Activated T-cell treated with anti-CD3 and anti-CD28 coated beads, Interleukin-2, amount 50 U/mL, for 4 hours (primary cell): Measurements from ENCODE around the gene UBR3. TPM values are rescaled to one million over a fixed set of nuclear protein-coding genes. Genes with fewer than 3 reads are reported as not detected.
"Not testable (repeated sequence)": the region's sequence is repeated elsewhere in the genome, so short reads cannot be mapped to it uniquely, and the experiment has no call there.

Experiments
- ATAC-seq, 2 donors: fragments of 200-7000 bp; cut with Tn5 transposase; one replicate each; pipeline ENCODE4 v1.10.0; 2021
- DNase-seq: peaks from one replicate; pipeline ENCODE4 v3.0.0-alpha.2; 2020
- H3K27me3 Mint-ChIP-seq: one replicate; pipeline ENCODE4 v1.8.0; 2021; ENCODE audit warnings: low read depth, mixed read lengths
- H3K36me3 Mint-ChIP-seq: one replicate; pipeline ENCODE4 v1.8.0; 2022; ENCODE audit warnings: mixed read lengths; ENCODE audit not compliant: insufficient read depth
- H3K4me1 Mint-ChIP-seq: one replicate; pipeline ENCODE4 v1.8.0; 2021; ENCODE audit warnings: low read depth, mixed read lengths
- H3K4me3 Mint-ChIP-seq: one replicate; pipeline ENCODE4 v1.8.0; 2021; ENCODE audit warnings: mild to moderate bottlenecking, moderate library complexity, mixed read lengths
- H3K9me3 Mint-ChIP-seq: one replicate; pipeline ENCODE4 v1.8.0; 2021; ENCODE audit warnings: mixed read lengths
- total RNA-seq, 3 donors: library from RNA; stranded (reverse); gene quantifications; one replicate each; pipeline ENCODE4 v1.2.1, GENCODE V29; 2021

Gene UBR3
- total RNA-seq, 3 donors from 2014 or later, result 18.2 to 21.1 (median 19.8) TPM

GRCh38 chr2:169871369-169871768 is 44.1 kb downstream of the UBR3 start:
- H3K4me1 Mint-ChIP-seq, result peaks cover 19% of the 10 kb centered on the region
- not testable (repeated sequence) for H3K36me3 Mint-ChIP-seq, H3K27me3 Mint-ChIP-seq, H3K9me3 Mint-ChIP-seq, ATAC-seq, H3K4me3 Mint-ChIP-seq, DNase-seq

- no peaks in the 10 kb centered on the region for H3K9me3 Mint-ChIP-seq
These were observed 44.7 kb downstream of the UBR3 start for GRCh38 chr2:169871994-169872393.

GRCh38 chr2:169877398-169877797 is 50.1 kb downstream of the UBR3 start:
- Mint-ChIP-seq H3K4me1 (peaks cover 2% of the 10 kb centered on the region), H3K4me3 (no peak overlapping the region), H3K9me3 (no peaks in the 10 kb centered on the region), H3K27me3 (no peaks in the 10 kb centered on the region), H3K36me3 (peaks cover 12% of the 10 kb centered on the region)
- ATAC-seq (no peak), DNase-seq (no peak)

More at GRCh38 chr2:169871994-169872393, 44.7 kb downstream of the UBR3 start:
- Mint-ChIP-seq H3K4me1 (peaks cover 17% of the 10 kb centered on the region), H3K36me3 (peaks cover 7% of the 10 kb centered on the region), H3K27me3 (no peaks in the 10 kb centered on the region), H3K4me3 (no peak overlapping the region)
- no peak for DNase-seq
- ATAC-seq, result no peak

GRCh38 chr2:169887120-169887519 is 59.9 kb downstream of the UBR3 start:
- no peak for ATAC-seq
- Mint-ChIP-seq H3K4me3 (no peak overlapping the region), H3K36me3 (peaks cover 8% of the 10 kb centered on the region), H3K4me1 (no peaks in the 10 kb centered on the region), H3K27me3 (no peaks in the 10 kb centered on the region), H3K9me3 (no peaks in the 10 kb centered on the region)
- DNase-seq, result no peak

- no peak overlapping the region for H3K4me3 Mint-ChIP-seq
- H3K36me3 Mint-ChIP-seq, result peaks cover 12% of the 10 kb centered on the region
- DNase-seq (no peak), ATAC-seq (no peak)
- H3K4me1 Mint-ChIP-seq, result no peaks in the 10 kb centered on the region
- no peaks in the 10 kb centered on the region for H3K27me3 Mint-ChIP-seq
- no peaks in the 10 kb centered on the region for H3K9me3 Mint-ChIP-seq
These were observed 64.5 kb downstream of the UBR3 start for GRCh38 chr2:169891593-169892298.

- no peaks in the 10 kb centered on the region for H3K9me3 Mint-ChIP-seq
- no peak for ATAC-seq
- H3K4me3 Mint-ChIP-seq, result no peak overlapping the region
- no peak for DNase-seq
- no peaks in the 10 kb centered on the region for H3K4me1 Mint-ChIP-seq
- H3K36me3 Mint-ChIP-seq, result peaks cover 14% of the 10 kb centered on the region
- H3K27me3 Mint-ChIP-seq, result no peaks in the 10 kb centered on the region
These were observed 65.7 kb downstream of the UBR3 start for GRCh38 chr2:169892951-169893350.

- Mint-ChIP-seq H3K27me3 (no peaks in the 10 kb centered on the region), H3K4me1 (peaks cover 4% of the 10 kb centered on the region), H3K4me3 (no peak overlapping the region), H3K36me3 (peaks cover 26% of the 10 kb centered on the region), H3K9me3 (no peaks in the 10 kb centered on the region)
- ATAC-seq (no peak), DNase-seq (no peak)
These were observed 68.2 kb downstream of the UBR3 start for GRCh38 chr2:169895294-169895985.

GRCh38 chr2:169897834-169898233 is 70.6 kb downstream of the UBR3 start:
- DNase-seq (no peak), ATAC-seq (no peak)
- peaks cover 4% of the 10 kb centered on the region for H3K4me1 Mint-ChIP-seq
- no peaks in the 10 kb centered on the region for H3K27me3 Mint-ChIP-seq
- H3K36me3 Mint-ChIP-seq, result peaks cover 33% of the 10 kb centered on the region
- H3K4me3 Mint-ChIP-seq, result no peak overlapping the region
- no peaks in the 10 kb centered on the region for H3K9me3 Mint-ChIP-seq

GRCh38 chr2:169900103-169900502 is 72.8 kb downstream of the UBR3 start:
- H3K27me3 Mint-ChIP-seq, H3K9me3 Mint-ChIP-seq, H3K4me1 Mint-ChIP-seq, ATAC-seq, H3K4me3 Mint-ChIP-seq, DNase-seq: not testable (repeated sequence)
- peaks cover 31% of the 10 kb centered on the region for H3K36me3 Mint-ChIP-seq

- Mint-ChIP-seq H3K4me1 (peaks cover 4% of the 10 kb centered on the region), H3K36me3 (peaks cover 25% of the 10 kb centered on the region), H3K27me3 (no peaks in the 10 kb centered on the region), H3K9me3 (no peaks in the 10 kb centered on the region), H3K4me3 (no peak overlapping the region)
- no peak for ATAC-seq
- DNase-seq, result no peak
These were observed 73.4 kb downstream of the UBR3 start for GRCh38 chr2:169900686-169901085.

- no peaks in the 10 kb centered on the region for H3K27me3 Mint-ChIP-seq
- no peak overlapping the region for H3K4me3 Mint-ChIP-seq
- peaks cover 25% of the 10 kb centered on the region for H3K36me3 Mint-ChIP-seq
- ATAC-seq (no peak), DNase-seq (no peak)
- no peaks in the 10 kb centered on the region for H3K4me1 Mint-ChIP-seq
- no peaks in the 10 kb centered on the region for H3K9me3 Mint-ChIP-seq
These were observed 79.5 kb downstream of the UBR3 start for GRCh38 chr2:169906731-169907130.

- H3K9me3 Mint-ChIP-seq, result no peaks in the 10 kb centered on the region
- no peaks in the 10 kb centered on the region for H3K27me3 Mint-ChIP-seq
- DNase-seq (no peak), ATAC-seq (no peak)
- no peak overlapping the region for H3K4me3 Mint-ChIP-seq
- no peaks in the 10 kb centered on the region for H3K4me1 Mint-ChIP-seq
- H3K36me3 Mint-ChIP-seq, result peaks cover 27% of the 10 kb centered on the region
These were observed 82.1 kb downstream of the UBR3 start for GRCh38 chr2:169909376-169909775.

GRCh38 chr2:169910109-169910799 is 83.0 kb downstream of the UBR3 start:
- ATAC-seq, result no peak
- peaks cover 30% of the 10 kb centered on the region for H3K36me3 Mint-ChIP-seq
- DNase-seq, result no peak
- no peaks in the 10 kb centered on the region for H3K27me3 Mint-ChIP-seq
- H3K4me1 Mint-ChIP-seq, result no peaks in the 10 kb centered on the region
- no peak overlapping the region for H3K4me3 Mint-ChIP-seq
- no peaks in the 10 kb centered on the region for H3K9me3 Mint-ChIP-seq

- H3K27me3 Mint-ChIP-seq, result no peaks in the 10 kb centered on the region
- no peaks in the 10 kb centered on the region for H3K4me1 Mint-ChIP-seq
- H3K9me3 Mint-ChIP-seq, result no peaks in the 10 kb centered on the region
These were observed 83.9 kb downstream of the UBR3 start for GRCh38 chr2:169911119-169911518.

GRCh38 chr2:169916623-169917022 is 89.4 kb downstream of the UBR3 start:
- no peaks in the 10 kb centered on the region for H3K4me1 Mint-ChIP-seq
- ATAC-seq, result no peak
- H3K36me3 Mint-ChIP-seq, result peaks cover 36% of the 10 kb centered on the region
- H3K9me3 Mint-ChIP-seq, result no peaks in the 10 kb centered on the region
- no peaks in the 10 kb centered on the region for H3K27me3 Mint-ChIP-seq
- DNase-seq, result no peak
- H3K4me3 Mint-ChIP-seq, result no peak overlapping the region

More at GRCh38 chr2:169911119-169911518, 83.9 kb downstream of the UBR3 start:
- no peak for DNase-seq
- Mint-ChIP-seq H3K36me3 (peaks cover 30% of the 10 kb centered on the region), H3K4me3 (no peak overlapping the region)
- ATAC-seq, result no peak
